Stimulated activated CD8-positive, alpha-beta memory T cell treated with anti-CD3 and anti-CD28 coated beads, Interleukin-12 subunit alpha, Interleukin-12 subunit beta, amount 100 ng/mL, for 1 hour (primary cell): ENCODE results near the gene HTT-AS.

ENCODE experiments used
- DNase-seq: peaks from one replicate; pipeline ENCODE4 v3.0.0-alpha.2; 2020; ENCODE audit warnings: low read depth

HTT-AS gene

DNA sequence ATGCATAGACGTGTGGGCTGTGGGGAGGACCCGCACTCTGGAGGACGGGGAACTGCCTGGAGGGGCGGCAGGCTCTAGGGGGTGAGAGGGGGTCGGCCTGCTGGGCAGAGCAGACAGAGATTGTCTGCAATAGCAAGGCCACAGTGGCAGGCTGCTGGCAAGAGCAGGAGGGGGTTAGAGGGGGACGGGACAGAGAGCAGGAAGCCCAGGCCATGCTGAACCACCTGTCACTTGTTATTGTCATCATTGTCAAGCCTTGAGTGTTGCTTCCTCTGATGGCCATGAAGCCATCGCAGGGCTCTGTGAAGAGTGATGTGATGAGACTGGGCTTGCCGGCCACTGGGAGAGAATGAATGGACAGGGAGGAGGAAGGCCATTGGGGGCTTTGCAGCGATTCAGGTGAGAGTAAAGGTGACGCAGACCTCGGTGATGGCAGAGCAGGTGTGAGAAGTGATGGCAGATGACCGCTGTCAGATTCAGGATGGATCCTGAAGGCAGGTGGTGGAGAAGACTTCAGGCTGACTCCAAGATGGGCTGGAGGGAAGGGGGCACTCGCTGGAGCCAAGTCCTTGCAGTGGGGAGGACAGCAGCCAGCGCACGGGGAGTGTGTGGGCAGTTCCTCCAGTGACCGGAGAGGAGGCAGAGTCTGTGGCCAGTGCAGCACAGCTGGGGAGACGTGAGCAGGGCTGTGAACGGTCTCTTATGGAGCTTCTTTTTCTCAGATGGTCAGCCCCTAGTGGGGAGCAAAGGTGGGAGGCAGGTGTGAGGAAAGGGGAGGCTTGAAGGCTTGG lies 43.6 kb downstream of the HTT-AS start:
- DNase-seq = no peak

DNA sequence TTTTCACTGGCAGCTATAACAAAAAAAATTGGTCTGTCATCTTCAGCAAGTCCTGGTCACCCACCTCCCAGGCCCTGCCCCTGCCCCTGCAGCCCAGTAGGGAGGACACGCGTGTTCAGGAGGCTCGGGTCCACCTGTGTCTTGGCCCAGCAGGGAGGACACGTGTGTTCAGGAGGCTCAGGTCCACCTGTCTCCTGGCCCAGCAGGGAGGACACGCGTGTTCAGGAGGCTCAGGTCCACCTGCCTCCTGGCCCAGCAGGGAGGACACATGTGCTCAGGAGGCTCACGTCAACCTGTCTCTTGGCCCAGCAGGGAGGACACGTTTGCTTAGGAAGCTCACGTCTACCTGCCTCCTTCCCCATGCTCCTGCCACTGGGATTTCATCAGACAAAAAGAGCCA lies 44.9 kb downstream of the HTT-AS start:
- no peak for DNase-seq

DNA sequence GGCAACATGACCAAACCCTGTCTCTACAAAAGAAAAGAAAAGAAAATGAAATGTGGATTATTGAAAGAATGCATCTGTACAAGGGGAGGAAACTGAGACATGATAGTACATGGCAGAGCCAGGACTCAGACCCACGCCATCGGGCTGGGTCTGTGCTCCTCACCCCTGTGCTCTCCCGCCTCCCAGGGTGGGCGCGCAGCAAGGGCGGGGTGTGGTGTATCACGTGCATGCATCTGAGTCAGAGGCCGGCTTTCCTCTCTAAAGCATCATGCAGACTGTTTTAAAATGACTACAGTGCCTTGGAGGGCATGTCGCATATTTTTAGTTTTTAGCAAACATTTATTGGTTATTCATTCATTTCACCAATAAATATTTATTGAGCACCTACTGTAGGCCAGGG lies 47.8 kb downstream of the HTT-AS start:
- DNase-seq = no peak

DNA sequence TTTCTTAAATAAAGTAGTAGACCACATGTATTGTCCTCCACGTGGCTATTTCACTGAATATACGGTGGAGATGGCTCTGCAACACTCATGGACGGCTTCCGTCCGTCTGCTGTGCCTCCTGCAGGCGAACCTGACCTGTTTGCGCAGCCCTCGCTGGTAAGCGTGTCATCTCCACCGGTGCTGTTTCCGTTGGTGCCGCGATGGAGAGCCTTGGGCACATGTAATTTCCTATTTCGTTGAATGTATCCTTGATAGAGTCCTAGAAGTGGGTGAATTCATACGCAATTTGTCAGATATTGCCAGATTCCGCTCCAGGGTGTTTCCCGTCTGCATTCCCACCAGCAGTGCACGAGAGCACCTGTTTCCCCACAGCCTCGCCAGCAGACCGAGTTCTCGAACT lies 48.5 kb downstream of the HTT-AS start:
- DNase-seq = no peak

DNA sequence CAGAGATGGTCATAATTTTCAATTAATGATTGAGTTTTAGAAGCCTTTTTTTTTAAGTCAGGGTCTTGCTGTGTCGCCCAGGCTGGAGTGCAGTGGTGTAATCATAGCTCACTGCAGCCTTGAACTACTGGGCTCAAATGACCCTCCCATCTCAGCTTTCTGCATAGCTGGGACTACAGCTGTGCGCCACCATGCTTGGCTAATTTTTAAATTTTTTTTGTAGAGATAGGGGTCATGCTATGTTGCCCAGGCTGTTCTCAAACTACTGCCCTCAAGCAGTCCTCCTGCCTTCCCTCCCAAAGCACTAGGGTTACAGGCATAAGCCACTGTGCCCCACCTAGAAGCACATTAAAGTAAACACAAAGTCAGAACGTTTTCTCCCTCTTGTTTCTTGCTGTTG lies 51.7 kb downstream of the HTT-AS start:
- DNase-seq = no peak

DNA sequence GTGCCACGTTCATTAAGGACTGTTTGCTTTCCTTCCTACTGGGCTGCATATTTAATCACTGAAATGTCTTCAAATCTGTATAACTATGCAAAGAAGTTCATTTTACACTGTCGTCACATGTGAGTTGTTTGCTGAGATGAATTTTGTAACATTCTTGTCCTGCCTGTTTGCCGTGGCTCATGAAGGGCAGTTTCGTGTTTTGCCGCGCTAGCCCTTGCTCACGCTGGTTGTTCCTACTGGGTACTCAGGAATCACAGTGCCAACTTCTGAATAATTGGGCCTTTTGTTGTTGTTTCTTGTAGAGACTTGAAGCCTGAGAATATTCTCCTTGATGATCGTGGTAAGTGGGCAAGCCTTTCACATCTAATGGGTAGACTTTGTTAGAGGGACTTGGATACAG lies 52.2 kb downstream of the HTT-AS start:
- DNase-seq = no peak

DNA sequence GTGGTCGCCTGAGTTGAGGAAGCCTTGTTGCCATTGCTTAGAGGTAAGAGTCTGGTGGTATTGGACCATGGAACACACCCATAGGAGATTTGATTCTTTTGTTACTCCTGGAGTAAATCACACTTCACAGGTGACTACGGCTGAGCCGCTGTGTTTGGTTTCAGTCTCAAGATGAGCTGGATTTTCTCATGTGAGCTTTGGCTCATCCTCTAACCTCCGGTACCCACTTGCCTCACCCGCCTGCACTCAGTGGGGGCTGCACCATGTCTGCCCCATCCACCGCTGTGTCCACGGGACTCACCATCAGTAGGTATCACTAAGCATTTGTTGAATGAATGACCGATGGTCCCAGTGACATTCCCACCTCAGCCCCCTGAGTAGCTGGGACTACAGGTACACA lies 52.7 kb downstream of the HTT-AS start:
- no peak for DNase-seq

DNA sequence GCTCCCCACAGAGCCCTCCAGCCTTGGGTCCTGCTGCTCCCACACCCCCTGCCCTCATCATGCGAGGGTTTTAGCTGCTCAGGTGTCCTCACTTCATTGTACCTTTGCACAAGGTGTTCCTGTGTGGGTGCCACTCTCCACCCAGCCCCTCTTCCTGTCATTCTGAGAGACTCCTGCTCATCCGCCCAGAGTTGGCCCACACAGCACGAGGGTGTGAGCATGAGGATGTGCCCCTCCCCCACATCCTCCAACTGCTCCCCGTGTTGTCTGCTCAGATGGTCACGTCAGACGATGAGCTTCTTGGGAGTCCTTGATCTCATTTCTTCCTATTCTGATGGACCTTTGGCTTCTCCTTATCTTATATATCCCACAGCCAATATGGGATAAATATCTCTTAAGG lies 53.2 kb downstream of the HTT-AS start:
- DNase-seq = no peak

DNA sequence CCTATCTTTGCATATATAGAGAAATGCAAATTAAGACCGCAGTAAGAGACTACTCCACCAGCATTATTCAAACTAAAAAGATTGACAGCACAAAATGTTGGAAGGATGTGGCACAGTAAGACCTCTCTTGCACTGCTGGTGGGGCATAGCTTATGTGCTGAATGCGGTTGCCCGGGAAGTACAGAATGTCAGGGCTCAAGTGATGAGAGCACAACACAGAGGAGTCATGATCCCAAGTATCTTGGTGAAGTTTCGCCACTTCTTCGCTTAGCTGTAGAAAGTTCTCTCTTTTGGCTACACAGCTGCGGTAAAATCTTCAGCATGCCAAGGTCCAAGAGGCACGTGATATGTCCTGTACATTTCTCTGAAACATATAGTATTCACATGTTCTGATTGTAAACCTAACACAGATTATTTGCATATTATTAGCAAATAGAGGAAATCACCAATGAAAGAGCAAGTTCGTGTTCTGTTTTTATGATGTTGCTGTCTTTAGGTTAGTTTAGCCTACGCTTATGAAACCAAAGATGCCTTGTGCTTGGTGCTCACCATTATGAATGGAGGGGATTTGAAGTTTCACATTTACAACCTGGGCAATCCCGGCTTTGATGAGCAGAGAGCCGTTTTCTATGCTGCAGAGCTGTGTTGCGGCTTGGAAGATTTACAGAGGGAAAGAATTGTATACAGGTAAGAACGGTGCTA lies 55.0 kb downstream of the HTT-AS start:
- no peak for DNase-seq

DNA sequence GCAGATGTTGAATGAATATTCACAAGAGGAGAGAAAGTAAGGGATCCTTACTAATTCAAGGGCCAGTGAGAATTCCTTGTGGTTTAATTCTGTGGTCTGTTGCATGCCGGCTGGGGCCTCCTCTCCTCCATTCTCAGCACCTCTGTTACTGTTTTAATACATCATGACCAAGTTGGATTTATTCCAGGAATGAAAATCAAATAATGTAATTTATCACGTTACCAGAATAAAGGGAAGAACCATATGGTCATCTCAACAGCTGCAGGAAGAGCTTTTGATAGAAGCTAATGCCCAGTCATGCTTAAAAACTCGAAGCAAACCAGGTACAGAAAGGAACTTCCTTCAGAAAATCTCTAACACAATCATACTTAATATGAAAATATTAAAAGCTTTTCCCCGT lies 56.8 kb downstream of the HTT-AS start:
- DNase-seq = no peak

DNA sequence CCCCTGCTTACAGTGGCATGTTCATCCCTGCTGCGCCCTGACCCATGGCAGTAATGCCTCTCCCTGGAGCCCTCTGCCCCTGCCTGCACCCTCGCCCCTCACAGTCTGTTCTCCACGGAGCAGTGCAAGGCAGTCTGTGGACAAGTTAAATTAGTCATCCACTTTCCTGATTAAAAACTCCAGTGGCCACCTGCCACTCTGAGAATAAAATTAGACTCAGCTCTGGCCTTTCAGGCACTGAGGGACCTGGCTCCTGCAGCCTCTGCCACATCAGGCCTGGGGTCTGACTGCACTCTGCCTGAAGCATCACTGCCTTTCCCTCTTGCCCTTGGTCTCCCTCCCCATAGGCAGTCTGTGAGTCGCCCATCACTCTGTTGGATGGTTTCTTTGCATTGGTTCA lies 57.4 kb downstream of the HTT-AS start:
- no peak for DNase-seq

DNA sequence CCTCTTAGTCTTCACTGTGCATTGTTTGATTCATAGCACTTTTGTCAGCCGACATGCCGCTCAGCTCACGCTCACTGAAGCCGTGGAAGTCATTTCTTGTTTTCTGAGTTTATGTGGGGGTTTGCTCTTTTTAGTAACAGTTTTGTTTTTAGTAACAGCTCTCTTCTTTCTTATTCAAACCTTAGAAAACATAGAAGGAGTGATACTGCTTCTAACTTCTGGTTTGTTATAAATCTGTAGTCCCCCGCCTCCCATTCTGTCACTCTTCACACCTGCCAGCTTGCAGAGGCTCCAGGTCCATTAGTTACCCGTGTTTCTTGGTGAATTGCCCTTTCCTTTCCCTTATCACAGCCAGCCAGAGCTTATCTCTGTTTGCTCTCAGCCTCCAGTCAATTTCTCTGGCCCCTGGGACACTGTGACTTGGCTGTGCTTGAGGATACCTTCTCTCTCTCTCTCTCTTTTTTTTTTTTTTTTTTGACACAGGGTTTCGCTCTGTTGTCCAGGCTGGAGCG lies 60.4 kb downstream of the HTT-AS start:
- no peak for DNase-seq
